ENCODE data around the gene AQP7.

The AQP7 gene

GRCh38 chr9:33341182-33341581 lies 61.2 kb downstream of the AQP7 start:
- TF ChIP-seq CTCF (conservative IDR thresholded peaks at IDR 0.05; ENCODE audit: low read depth, low read length), result no peak
- no peak overlapping the region for H3K4me3 ChIP-seq (ENCODE audit: low read depth, low read length)
- no peak for DNase-seq (ENCODE audit: low read depth)

- no peak for TF ChIP-seq CTCF (conservative IDR thresholded peaks at IDR 0.05; ENCODE audit: low read depth, low read length)
- DNase-seq (ENCODE audit: low read depth), result no peak
- no peak overlapping the region for H3K4me3 ChIP-seq (ENCODE audit: low read depth, low read length)
These were observed 62.2 kb downstream of the AQP7 start for GRCh38 chr9:33340186-33340585.
